HG03039 (cell line): ENCODE data around the gene NME3.
A peak's percentile ranks its signal among the peaks of the same experiment; 100 is the strongest.

Experiments used
- ATAC-seq: cut with Tn5 transposase; IDR thresholded peaks from one replicate; pipeline ENCODE4 v1.9.1; 2021; ENCODE audit warnings: mild to moderate bottlenecking, moderate library complexity; ENCODE audit not compliant: unreplicated experiment

Gene NME3

DNA sequence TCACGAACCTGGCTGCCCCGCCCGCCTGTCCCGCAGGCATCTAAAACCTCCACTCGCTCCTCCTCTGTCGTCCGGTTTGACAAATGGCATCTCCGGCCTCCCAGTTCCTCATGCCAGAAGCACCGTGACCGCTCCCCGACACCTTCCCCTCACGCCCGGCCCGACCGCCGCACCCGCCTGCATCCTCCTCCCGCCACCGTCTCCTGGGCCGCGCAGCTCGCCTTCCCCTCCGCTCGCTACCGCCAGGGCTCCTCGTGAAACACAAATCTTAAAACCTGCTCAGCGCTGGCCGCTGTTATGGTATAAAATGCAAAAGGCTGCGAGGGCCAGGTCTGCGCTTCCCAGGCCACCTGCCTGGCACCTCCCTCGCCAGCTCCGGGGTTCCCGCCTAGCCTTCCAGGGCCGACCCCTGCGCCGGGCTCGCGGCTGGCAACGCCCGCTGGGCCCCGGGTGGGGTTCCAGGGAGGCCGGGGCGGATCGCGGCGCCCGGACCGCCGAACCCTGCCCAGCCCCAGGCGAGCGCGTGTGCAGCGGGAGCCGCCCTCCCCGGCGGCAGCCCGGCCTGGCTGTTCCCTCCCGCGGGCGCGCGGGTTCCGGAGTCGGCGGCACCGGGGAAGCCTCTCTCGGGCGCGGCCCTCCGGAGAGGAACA lies 10.5 kb upstream of the NME3 start:
- peak; percentile 6 for ATAC-seq

DNA sequence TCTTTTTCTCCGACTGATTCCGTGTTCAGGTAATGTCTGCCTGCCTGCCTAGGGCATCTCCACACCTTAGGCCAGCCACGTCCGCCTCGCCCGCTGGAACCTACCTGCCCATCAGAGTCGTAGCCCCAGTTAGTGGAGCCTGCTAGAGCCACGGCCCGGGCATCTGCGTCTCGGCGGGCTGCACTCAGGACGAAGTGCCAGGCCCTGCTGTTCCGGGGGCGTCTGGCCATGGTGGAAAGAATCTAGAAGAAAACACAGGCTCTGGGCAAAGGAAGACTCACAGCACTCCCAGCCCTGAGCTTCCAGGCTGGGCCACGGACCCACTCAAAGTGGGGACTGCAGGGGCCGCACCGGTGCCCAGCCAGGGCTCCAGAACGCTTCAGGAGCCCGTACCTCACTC lies 9.9 kb upstream of the NME3 start:
- no peak for ATAC-seq

DNA sequence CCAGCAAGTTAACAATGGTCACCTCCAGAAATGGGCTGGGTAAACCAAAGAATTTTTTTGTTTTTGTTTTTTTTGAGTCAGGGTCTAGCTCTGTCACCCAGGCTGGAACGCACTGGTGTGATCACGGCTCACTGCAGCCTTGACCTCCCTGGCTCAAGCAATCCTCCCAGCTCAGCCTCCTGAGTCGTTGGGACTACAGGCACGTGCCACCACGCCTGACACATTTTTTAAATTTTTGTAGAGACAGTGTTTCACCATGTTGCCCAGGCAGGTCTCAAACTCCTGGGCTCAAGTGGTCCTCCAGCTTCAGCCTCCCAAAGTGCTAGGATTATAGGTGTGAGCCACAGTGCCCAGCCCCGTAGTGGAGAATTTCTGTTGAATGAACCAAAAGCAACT lies 9.3 kb upstream of the NME3 start:
- no peak for ATAC-seq

DNA sequence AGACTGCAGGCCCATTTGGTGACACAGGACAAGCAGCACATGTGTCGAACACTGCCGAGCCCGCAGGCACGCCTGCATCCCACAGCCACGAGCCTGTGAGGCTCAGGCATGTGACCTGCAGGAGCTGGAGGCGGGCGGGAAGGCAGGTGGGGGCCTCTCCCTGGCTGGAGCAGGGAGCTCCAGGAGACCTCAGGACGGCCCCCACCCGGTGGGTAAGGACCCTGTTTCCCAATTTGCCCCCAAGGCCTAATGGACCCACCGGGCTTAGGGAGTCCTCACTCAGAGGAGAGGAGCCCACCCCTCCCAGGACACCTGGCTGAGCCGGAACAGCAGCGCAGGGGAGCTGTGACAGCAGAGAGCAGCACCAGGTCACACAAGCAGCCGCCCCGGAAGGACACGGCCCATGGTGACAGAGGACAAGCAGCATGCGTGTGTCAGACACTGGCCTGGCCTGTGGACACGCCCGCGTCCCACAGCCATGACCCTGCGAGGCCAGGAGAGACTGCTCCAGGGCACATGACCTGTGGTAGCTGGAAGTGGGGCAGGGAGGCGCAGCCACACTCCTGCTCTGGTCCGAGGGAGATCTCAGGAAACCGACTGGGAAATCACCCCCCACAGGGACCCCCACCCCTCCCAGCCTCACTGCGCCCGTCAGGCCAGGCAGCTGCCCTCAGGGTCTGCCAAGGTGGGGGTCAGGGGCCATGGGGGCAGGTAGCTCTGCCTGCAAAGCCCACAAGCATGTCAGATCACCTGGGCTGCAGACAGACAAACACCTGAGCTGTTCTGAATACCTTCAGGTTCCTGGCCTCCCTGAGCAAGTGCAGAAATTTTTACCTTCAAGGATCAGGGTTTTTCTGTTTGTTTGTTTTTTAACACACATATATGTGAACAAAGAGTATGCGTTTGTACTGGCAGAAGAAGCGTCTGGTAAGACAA lies 8.7 kb upstream of the NME3 start:
- ATAC-seq: no peak

- ATAC-seq: no peak
These were observed 7.9 kb upstream of the NME3 start for GRCh38 chr16:1779234-1779701.

DNA sequence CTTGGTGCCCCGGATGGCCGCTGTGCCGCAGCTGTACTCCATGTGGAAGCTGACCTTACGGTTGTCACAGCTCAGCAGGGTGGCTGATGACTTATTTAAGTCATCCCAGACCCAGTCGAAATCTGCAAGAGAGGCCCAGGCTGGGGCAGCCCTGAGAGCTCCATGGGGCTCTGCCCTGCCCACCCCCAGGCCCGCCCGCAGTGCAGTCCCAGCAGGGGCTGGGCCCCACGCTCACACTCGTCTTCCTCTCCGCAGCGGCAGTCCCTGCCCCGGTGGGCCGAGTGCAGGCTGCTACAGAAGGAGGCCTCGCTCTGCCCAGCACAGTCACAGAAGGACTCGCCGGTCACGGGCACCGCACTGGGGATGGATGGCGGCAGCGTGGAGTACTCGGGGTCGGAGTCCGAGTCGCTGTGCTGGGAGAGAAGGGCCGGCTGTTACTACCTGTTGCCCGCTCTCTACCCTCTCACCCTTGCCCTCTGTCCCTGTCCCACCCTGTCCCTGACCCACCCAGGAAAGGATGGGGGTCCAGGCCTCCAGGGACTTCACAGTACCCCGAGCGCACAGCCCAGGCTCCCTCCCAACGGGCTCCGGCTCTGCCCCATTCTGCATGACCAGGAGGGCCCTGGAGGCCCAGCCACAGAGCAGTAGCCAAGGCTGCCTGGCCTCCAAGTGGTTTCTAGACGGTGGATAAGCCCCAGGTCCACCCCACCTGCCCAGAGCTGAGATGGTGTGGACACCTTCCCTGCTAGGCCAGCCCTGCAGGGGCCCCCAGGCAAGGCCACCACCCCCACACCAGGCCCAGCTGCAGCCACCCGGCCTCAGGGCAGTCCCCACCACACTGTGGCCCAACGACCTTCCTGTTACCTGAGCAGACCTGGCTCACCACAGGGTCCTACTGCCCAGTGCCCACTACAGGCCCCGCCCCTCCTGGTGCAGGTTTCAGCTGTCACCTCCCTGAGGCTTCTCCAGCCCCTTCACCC lies 7.1 kb upstream of the NME3 start:
- no peak for ATAC-seq

DNA sequence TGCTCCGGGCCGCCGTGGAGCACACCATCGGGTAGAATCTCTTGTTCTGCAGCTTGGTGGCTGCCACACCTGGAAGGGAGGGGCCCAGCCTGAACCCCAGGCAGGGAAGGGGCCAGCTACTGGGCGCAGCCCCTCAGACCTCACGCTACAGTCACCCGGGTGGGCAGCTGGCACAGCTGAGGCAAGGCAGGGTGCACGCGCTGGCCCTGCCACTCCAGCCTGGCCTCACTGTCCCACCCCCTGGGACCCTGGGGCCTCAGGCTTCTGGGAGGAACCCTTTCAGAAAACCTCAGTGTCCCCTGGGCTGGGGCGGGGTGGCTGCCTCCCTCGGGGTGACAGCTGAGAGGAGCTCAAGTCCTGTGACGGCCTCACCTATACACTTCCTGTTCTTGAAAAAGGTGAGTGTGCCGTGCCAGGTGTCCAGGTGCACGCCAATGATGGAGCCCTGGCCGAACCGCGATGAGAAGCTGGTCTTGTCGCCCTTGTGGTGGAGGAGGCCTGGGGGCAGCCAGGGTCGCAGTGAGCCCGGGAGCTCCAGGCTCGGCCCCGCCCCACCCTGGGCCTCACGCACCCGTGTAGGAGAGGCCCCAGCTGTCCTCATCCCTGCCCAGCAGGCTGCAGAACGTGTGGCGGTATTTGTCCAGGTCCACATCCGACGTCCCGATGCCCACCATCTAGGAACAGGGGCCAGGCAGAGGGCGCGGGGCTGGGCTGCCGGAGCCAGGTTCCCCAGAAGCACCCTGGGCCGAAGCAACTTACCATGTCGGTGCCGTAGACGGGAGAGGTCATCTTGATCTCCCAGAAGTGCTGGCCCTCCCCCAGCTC lies 6.2 kb upstream of the NME3 start:
- ATAC-seq: no peak

DNA sequence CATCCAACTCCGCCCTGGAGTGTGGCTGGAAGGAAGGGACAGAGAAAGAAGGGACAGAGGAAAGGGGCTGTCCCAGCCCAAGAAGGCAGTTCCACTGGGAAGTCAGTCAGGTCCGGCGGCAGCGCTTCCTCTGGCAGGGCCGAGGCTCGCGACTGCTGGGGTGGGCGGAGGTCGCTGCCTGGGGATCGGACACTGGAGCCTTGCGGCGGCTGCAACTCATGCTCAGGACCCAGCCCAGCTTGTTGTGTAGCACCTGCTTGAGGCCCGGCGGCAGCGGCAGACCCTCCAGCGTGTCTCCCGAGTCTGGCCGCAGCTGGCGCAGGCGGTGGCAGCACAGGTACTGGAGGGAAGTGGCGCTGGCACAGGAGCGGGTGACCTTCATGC lies 5.6 kb upstream of the NME3 start:
- no peak for ATAC-seq

GRCh38 chr16:1776672-1776955 lies 5.3 kb upstream of the NME3 start:
- no peak for ATAC-seq

- no peak for ATAC-seq
These were observed 4.7 kb upstream of the NME3 start for GRCh38 chr16:1775846-1776671.

DNA sequence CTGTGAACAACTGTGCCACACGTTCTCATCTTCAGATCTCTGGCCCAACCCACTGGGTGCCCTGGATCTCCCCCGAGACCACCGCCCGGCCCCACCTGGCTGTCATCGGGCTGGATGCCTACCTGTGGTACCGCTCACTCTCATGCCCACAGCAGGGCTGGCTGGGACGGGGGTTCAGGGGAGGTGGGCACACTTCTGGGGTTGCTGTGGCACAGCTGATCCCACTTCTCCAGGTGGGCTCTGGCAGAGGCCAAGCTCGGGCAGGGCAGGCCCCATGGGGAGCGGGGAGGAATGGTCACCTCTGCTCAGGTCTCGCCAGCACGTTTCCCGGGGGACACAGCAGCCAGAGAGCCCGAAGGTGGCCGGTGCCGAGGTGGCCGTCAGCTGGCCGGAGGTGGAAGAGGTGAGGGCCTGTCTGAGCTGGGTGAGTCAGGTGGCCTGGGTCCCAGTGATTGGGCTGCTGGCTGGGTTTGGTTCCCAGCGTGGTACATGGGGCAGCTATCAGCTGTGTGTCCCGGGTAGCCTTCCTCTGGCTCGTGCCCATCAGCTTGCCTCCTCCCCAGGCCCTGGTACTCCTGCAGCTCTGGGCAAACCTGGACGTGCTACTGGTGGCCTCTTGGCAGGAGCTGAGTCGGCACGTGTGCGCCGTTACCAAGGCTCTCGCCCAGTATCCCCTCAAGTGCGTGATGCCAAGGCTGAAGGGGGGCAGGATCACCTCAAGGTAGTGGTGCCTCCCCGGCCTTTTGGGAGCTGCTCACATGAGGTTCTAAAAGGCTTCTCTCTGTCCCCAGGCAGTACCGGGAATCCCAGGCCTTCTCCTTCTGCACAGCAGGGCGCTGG lies 3.9 kb upstream of the NME3 start:
- ATAC-seq: no peak

- no peak for ATAC-seq
These were observed 3.1 kb upstream of the NME3 start for GRCh38 chr16:1774448-1774780.

DNA sequence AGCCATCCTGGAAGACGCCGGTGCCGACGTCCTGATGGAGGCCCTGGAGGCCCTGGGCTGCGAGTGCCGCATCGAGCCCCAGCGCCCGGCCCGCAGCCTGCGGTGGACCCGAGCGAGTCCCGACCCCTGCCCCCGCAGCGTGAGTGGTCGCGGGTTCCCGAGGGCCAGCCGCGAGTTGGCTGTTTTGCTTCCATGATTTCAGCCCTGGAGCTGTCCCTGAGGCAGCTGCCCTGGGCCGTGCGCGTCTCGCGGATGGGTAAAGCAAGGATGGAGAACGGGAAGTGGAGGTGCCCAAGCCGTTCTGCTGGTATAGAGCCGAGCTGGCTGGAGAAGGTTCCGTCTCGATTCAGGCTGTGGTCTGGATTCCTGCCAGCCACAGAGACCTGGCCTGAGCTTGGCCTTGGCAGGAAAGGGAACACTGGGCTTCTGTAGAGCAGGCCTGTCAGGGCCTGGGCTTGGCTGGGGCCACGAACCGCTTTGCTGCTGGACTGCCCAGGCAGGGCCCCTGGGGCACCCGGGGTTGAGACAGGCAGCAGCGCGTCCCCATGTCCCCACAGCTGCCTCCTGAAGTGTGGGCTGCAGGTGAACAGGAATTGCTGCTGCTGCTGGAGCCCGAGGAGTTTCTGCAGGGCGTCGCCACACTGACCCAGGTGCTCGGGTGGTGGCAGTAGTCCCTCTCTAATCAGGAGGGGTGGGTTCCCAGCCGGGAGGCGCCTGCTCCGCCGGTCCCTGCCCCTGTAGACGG lies 2.5 kb upstream of the NME3 start:
- no peak for ATAC-seq

DNA sequence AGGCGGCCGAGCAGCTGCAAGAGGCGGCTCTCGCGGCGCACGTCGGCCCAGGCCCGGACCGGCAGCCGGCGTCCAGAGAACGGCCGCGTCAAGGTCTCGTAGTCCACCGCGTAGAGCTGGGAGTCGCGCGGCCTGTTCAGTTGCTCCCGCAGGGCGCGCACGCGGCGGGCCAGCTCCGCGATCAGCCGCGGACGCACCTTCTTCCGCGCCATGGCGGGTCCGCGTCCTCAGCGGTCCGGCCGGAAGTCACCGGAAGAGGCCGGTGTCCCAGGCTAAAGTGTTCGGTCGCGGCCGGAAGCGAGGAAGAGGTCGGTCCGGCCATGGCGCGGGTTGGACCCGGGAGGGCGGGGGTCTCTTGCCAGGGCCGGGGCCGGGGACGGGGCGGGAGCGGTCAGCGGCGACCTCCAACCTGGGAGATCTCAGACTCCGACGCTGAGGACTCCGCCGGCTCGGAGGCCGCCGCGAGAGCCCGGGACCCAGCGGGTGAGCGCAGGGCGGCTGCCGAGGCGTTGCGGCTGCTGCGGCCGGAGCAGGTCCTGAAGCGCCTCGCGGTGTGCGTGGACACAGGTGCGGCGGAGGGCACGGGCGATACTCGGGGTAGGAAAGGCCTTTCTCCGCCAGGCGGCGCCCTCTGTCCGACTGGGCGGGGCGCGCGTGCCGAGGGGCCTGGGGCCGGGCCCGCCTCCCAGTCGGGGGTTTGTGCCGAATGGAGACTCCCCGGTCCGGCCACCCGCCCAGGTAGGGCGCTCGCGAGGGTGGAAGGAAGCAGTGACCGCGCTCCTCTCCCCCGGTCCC lies 1.8 kb upstream of the NME3 start, which contains the start of gene MRPS34:
Gene MRPS34, minus strand, starts transcription at position 227 of the 795 bp plus-strand sequence. Its CDS starts 15 bp downstream, at position 212.
- peak; percentile 35 for ATAC-seq

DNA sequence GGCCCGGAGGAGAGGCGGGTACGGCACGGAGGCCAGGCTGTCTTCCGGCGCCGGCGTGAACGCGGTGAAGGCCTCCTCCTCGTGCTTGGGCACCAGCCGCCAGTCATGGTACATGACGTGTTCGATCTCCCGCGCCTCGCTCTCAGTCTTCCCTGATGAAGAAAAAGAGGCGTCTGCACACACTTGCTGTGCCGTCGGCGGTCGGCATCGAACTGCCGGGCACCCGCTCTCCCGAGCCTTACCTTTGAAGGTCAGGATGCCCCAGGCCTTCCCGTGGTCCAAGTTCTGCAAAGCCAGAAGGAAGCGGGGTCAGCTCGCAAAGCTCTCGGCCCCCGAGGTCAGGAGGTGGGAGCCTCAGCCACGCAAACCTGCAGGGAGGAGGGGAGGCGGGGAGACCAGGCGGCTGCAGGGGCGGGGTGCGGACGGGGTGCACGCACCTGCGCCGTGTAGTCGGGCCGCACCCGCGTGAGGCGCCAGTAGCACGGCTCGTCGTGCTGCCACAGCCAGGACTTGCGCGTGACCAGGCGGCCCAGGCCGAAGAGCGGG lies 1.1 kb upstream of the NME3 start, which contains the start of gene EME2:
Gene EME2, plus strand, starts transcription at position 449 of the 546 bp plus-strand sequence. CDS start 418 bp downstream, outside the sequence.
- no peak for ATAC-seq

GRCh38 chr16:1771864-1772361 lies 570 bp upstream of the NME3 start:
- no peak for ATAC-seq
